ENCODE data around the gene LITAFD.

The LITAFD gene

DNA sequence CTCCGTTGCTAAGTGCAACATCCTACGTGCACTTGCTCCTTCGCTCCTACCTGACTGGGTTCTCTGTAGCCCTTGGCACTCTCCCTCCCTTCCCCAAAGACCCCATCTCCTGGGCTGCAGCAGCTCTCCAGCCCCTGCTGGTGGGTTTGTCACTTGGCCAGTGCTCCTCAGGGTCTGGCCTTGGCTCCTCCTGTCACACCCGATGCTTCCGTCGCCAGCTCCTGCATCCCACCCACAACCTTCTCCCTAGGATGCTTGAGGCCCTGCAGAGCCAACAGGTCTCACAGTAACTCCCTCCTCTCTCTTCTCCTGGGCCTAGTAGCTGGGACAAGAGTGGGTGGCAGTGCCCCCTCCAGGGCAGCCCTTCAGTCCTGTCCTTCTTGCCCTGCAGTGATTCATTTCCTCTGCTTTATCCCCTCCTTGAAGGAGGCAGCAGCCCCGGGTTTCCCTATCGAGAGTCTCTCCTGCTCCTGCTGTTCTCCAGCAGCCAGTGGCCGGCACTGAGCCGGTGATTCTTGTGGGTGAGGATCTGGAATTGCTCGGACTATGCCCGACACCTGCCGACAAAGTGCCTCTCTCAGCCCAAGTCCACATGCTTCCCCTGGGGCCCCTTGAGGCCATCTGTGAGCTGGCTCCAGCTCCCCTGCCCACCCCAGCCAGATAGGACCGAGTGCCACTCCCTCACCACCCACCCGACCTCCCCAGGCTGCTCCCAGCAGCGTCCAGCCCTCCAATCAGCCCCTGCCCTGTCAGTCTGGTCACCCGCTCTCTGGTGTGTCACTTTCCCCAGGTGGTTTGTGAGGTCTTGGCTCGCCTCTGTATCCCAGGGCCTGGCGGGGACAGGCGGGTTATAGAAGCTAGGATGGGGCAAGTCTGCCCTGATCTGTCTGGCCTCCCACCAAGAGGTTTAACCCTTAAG, 3.8 kb downstream of the LITAFD start:
- ATAC-seq (replicated peaks; ENCODE audit: extremely low read depth, poor library complexity, severe bottlenecking) (no peak), DNase-seq (ENCODE audit: low spot score in 2 of 2) (no peak)
- Mint-ChIP-seq H3K27ac (ENCODE audit: low read depth) (peak overlapping the region; percentile 80), H3K27me3 (peaks cover 13% of the 10 kb centered on the region), H3K36me3 (ENCODE audit: insufficient read depth) (peaks cover 14% of the 10 kb centered on the region), H3K4me1 (peaks cover 10% of the 10 kb centered on the region), H3K9me3 (no peaks in the 10 kb centered on the region), H3K4me3 (no peak overlapping the region)

DNA sequence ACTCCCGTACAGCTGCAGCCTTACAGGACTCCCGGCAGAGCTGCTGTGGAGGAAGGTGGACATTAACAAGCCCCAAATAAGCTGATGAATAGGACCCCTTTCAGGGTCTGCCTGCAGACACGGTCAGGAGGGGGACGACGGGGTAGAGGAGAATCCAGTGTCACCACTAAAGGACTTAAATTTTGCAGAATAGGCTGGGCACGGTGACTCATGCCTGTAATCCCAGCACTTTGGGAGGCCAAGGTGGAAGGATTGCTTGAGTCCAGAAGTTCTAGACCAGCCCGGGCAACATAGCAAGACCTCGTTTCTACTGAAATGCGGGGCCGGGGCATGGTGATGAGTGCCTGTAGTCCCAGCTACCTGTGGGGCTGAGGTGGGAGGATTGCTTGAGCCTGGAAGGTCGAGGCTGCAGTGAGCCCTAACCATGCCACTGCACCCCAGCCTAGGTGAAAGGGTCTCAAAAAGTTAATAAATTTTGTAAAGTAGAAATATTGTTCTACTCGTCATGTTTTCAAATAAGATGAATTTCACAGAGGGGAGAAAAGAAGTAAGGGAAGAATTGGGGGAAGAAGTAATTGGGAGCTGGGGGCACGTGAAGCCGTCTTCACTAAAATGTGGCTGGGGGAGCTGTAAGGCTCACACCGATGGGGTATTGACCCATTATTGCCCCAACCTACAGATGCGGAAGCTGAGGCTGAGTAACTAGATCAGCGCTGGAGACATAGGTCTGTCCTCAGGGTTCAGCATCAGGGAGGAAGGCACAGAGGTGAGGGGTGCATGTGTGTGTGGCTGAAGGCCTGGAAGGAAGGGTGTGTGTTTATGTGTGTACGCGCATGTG, 4.7 kb downstream of the LITAFD start:
- peaks cover 21% of the 10 kb centered on the region for H3K36me3 Mint-ChIP-seq (ENCODE audit: insufficient read depth)
- DNase-seq (ENCODE audit: low spot score in 2 of 2) (no peak), ATAC-seq (replicated peaks; ENCODE audit: extremely low read depth, poor library complexity, severe bottlenecking) (no peak)
- no peak overlapping the region for H3K4me3 Mint-ChIP-seq
- peak overlapping the region; percentile 80 for H3K27ac Mint-ChIP-seq (ENCODE audit: low read depth)
- H3K9me3 Mint-ChIP-seq, result no peaks in the 10 kb centered on the region
- H3K27me3 Mint-ChIP-seq, result peaks cover 13% of the 10 kb centered on the region
- peaks cover 16% of the 10 kb centered on the region for H3K4me1 Mint-ChIP-seq

DNA sequence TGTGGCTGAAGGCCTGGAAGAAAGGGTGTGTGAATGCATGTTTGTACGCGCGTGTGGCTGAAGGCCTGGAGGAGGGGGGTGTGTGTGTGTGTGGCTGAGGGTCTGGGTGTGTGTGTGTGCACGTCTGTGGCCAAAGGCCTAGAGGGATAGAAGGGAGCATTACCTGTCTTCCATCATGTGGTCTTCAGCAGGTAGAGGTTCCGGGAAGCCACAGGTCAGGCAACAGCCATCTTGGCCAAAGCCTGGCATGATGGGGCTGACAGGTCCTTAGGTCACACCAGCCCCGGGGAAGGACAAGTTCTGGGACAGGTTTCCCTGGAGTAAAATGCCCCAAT, 5.2 kb downstream of the LITAFD start:
- H3K27ac Mint-ChIP-seq (ENCODE audit: low read depth), result peak overlapping the region; percentile 80
- H3K27me3 Mint-ChIP-seq, result peaks cover 13% of the 10 kb centered on the region

DNA sequence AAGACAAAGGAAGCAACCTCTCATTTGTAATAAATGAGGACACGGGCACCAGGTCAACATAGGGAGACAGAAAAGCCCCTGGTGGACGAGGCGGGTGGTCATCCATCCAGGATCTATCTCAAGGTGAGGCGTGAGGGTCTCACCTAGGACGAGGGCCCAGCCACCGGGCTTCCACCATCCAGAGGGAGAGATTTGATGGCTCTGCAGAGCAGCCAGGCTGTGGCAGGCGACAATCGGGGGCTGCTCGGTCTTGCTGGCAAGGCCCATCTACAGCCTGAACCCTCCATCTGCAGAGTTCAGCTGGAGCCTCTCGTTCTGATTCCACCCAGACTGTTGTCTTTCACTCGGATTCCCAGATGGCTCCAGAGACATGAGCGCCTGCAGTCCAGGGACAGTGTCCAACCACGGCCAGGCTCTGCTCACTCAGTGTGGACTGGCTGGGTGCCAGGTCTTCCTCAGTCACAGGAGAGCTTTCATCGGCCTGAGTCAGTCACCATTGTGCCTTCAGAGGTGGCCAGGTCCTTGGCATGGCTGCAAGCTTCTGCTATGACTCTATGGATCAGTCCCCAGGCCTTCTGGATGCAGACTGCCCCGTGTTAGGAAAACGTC, 5.9 kb downstream of the LITAFD start:
- H3K36me3 Mint-ChIP-seq (ENCODE audit: insufficient read depth), result peaks cover 28% of the 10 kb centered on the region
- H3K27me3 Mint-ChIP-seq, result peaks cover 13% of the 10 kb centered on the region
- DNase-seq (ENCODE audit: low spot score in 2 of 2), result no peak
- no peak for ATAC-seq (replicated peaks; ENCODE audit: extremely low read depth, poor library complexity, severe bottlenecking)
- no peaks in the 10 kb centered on the region for H3K9me3 Mint-ChIP-seq
- no peak overlapping the region for H3K4me3 Mint-ChIP-seq
- no peak overlapping the region for H3K27ac Mint-ChIP-seq (ENCODE audit: low read depth)
- peaks cover 21% of the 10 kb centered on the region for H3K4me1 Mint-ChIP-seq

More for the DNA sequence above, 5.2 kb downstream of the LITAFD start:
- H3K4me3 Mint-ChIP-seq, result no peak overlapping the region
- no peaks in the 10 kb centered on the region for H3K9me3 Mint-ChIP-seq
- peaks cover 21% of the 10 kb centered on the region for H3K4me1 Mint-ChIP-seq
- ATAC-seq (replicated peaks; ENCODE audit: extremely low read depth, poor library complexity, severe bottlenecking) (no peak), DNase-seq (ENCODE audit: low spot score in 2 of 2) (no peak)
- peaks cover 27% of the 10 kb centered on the region for H3K36me3 Mint-ChIP-seq (ENCODE audit: insufficient read depth)

DNA sequence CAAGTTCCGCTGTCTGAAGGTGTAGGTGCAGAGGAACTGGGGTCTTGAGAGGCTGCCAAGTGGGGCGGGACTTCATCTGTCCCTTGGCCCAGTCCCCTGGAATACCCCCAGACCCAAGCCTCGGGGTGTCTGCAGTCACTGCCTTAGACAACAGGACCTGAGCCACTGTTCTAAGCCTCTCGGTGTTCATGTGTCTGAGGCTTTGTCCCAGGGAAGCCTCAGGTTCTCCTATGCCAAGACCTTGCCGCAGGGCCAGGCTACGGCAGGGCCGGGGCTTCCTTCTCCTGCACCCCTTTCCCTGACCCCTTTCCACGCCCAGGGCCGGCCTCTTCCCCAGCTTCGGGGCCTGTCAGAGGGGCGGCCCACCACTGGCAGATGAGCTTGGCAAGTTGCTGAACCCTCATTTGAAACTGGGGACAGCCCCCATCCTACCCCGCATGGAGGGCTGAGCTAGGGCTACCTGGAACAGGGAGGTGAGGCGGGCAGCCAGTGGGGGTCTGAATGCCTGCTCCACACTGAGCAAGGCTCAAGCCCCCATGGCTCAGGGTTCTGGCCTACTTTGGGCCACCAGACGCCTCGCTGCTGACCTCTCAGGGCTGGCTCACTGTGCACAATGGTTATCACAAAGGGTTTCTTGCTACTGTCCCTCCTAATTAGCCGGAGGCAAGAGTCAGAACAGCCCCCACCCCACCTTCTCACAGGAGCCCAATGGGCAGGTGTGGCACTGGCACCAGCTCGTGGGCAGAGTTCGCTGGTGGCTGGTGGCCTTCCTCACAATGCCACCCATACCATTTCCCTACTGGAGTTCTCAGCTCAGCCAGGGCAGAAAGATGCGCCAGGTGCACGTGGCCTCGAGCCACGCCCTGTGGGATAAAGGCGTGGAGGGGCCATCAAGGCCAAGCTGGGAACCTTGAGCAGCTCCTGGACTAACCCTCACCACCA, 7.1 kb downstream of the LITAFD start:
- ATAC-seq (replicated peaks; ENCODE audit: extremely low read depth, poor library complexity, severe bottlenecking) (no peak), DNase-seq (ENCODE audit: low spot score in 2 of 2) (no peak)
- peaks cover 21% of the 10 kb centered on the region for H3K4me1 Mint-ChIP-seq
- peaks cover 40% of the 10 kb centered on the region for H3K36me3 Mint-ChIP-seq (ENCODE audit: insufficient read depth)
- no peaks in the 10 kb centered on the region for H3K9me3 Mint-ChIP-seq
- H3K27ac Mint-ChIP-seq (ENCODE audit: low read depth), result no peak overlapping the region
- H3K27me3 Mint-ChIP-seq, result peaks cover 13% of the 10 kb centered on the region
- H3K4me3 Mint-ChIP-seq, result no peak overlapping the region

DNA sequence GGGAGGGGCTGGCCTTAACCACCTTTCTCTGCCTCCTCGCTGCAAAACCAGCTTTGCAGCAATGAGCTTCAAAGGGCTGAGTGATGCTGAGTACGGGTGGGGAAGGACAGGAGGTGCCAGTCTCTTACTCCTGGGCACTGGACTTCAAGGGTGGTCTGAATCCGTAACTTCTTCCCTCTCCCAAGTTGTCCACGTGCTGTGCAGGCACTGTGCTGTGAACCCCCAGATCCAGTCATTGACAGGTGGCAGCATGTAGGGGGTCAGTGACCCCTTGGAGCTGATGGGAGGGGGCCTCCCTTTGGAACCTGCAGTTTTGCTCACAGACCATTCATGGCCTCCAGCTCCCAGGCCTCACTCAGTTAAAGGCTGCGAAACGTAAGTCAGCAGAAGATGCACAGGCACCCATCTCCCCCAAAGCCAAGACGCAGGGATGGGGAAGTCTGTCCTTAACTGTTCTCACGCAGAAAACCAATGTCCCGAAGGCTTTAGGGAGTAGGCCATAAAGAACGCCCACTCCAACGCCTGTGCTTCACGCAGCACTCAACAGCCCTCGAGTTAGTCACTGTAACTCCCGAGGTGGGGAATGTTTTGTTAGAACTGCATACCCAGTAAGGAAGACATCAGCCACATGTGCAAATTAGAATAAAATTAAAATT, 7.9 kb downstream of the LITAFD start:
- peaks cover 12% of the 10 kb centered on the region for H3K27me3 Mint-ChIP-seq
- no peak for ATAC-seq (replicated peaks; ENCODE audit: extremely low read depth, poor library complexity, severe bottlenecking)

DNA sequence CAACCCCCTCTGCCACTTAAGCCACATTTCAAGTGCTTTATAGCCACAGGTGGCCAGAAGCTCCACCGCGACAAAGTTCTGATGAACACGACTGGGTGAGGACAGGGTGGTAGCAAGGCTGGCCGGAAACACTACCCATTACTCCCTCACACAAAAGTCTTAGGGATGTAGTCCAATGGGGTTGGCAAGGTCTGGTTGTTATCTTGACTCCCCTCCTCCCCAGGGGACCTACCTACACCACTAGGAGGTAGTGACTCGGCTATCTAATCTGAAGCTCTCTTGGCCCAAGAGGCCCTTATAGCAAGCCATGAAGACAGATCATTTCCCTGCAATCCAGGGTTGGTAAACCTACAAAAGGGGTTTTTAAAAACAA, 8.4 kb downstream of the LITAFD start:
- H3K36me3 Mint-ChIP-seq (ENCODE audit: insufficient read depth), result peaks cover 53% of the 10 kb centered on the region
- H3K4me1 Mint-ChIP-seq, result peaks cover 18% of the 10 kb centered on the region
- no peak for DNase-seq (ENCODE audit: low spot score in 2 of 2)
- no peak overlapping the region for H3K4me3 Mint-ChIP-seq
- peak overlapping the region; percentile 95 for H3K27ac Mint-ChIP-seq (ENCODE audit: low read depth)
- ATAC-seq (replicated peaks; ENCODE audit: extremely low read depth, poor library complexity, severe bottlenecking), result no peak
- no peaks in the 10 kb centered on the region for H3K9me3 Mint-ChIP-seq
- H3K27me3 Mint-ChIP-seq, result peaks cover 7% of the 10 kb centered on the region

More for the DNA sequence above, 7.9 kb downstream of the LITAFD start:
- H3K4me3 Mint-ChIP-seq, result no peak overlapping the region
- peaks cover 48% of the 10 kb centered on the region for H3K36me3 Mint-ChIP-seq (ENCODE audit: insufficient read depth)
- no peaks in the 10 kb centered on the region for H3K9me3 Mint-ChIP-seq
- H3K4me1 Mint-ChIP-seq, result peaks cover 21% of the 10 kb centered on the region
- H3K27ac Mint-ChIP-seq (ENCODE audit: low read depth), result no peak overlapping the region
- no peak for DNase-seq (ENCODE audit: low spot score in 2 of 2)

DNA sequence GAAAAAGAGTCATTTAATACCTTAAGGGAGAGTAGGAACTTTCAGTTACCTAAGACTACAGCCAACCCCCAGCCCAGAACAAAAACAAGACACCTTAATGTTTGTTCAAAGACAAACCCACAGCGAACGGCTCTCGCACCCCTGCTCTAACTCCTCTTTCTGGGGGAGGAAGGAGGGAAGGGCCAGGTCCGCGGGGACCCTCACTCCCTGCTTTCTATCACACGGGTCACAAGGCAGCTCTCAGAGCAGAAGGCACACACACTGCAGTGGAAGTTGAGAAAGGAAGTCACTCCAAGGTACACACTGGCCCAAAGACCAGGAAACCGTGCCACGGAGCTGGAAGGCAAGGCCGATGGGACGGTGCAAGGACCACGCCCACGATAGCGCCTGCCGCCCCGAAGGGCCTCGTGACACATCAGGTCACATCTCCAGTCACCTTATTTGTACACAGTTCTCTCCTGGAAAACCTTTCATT, 10.0 kb downstream of the LITAFD start:
- Mint-ChIP-seq H3K9me3 (no peaks in the 10 kb centered on the region), H3K27ac (ENCODE audit: low read depth) (peak overlapping the region; percentile 95), H3K4me3 (peak overlapping the region; percentile 64), H3K36me3 (ENCODE audit: insufficient read depth) (peaks cover 63% of the 10 kb centered on the region), H3K27me3 (no peaks in the 10 kb centered on the region), H3K4me1 (peaks cover 11% of the 10 kb centered on the region)
- ATAC-seq (replicated peaks; ENCODE audit: extremely low read depth, poor library complexity, severe bottlenecking) (no peak), DNase-seq (ENCODE audit: low spot score in 2 of 2) (no peak)

DNA sequence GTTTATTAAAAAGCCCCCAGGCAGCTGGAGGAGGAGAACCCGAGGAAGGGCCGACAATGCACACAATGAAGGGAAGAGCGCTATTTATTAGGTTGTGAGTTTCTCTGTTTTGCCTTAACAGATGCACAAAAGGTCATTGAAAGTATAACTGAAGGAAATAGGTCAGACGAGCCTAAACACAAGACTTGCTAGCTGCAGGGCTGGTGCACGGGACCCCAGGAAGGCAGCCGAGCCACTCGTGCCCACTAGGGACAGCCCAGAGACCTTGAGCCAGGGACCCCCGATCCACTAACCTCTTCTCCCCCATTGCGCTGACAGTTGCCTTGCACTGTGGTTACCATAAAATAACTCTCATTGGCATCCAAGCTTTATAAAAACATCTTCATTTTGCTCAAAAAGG, 11.3 kb downstream of the LITAFD start:
- Mint-ChIP-seq H3K4me1 (peaks cover 11% of the 10 kb centered on the region), H3K27ac (ENCODE audit: low read depth) (peak overlapping the region; percentile 95), H3K9me3 (no peaks in the 10 kb centered on the region), H3K27me3 (no peaks in the 10 kb centered on the region), H3K36me3 (ENCODE audit: insufficient read depth) (peaks cover 72% of the 10 kb centered on the region), H3K4me3 (no peak overlapping the region)
- DNase-seq (ENCODE audit: low spot score in 2 of 2) (no peak), ATAC-seq (replicated peaks; ENCODE audit: extremely low read depth, poor library complexity, severe bottlenecking) (no peak)

DNA sequence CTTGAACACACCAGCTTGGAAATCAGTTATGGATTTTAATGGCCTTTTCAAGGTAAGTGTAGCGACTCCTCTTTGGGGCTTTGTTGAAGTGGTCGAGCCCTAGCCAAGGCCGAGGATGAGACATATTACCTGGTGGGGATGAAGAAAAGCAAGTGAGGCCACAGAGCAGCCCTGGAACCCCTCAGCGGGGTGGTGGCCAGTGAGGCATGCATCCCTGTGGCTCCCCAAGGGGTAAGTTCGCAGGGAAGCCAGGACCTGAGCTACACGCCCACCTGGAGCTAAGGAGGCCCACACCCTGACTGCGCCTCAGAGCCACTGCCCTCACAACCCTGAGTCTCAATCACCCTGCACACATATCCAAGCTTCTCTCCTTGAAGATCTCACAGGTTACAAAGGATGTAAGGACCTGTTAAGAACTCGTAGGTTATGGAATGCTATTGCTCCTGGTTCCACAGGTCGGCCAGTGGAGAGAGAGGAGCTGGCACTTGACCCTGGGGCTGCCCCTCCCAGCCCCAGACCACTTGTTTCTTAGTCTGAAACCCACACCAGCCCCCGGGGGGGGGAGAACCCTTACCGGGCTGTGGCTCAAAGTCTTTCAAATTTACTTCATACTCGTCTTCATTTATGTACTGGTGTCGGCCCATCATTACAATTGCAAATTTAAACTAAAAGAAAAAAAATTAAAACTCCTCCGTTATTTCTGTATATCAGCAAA, 12.0 kb downstream of the LITAFD start:
- Mint-ChIP-seq H3K27me3 (no peaks in the 10 kb centered on the region), H3K36me3 (ENCODE audit: insufficient read depth) (peaks cover 78% of the 10 kb centered on the region)
- no peak for DNase-seq (ENCODE audit: low spot score in 2 of 2)

DNA sequence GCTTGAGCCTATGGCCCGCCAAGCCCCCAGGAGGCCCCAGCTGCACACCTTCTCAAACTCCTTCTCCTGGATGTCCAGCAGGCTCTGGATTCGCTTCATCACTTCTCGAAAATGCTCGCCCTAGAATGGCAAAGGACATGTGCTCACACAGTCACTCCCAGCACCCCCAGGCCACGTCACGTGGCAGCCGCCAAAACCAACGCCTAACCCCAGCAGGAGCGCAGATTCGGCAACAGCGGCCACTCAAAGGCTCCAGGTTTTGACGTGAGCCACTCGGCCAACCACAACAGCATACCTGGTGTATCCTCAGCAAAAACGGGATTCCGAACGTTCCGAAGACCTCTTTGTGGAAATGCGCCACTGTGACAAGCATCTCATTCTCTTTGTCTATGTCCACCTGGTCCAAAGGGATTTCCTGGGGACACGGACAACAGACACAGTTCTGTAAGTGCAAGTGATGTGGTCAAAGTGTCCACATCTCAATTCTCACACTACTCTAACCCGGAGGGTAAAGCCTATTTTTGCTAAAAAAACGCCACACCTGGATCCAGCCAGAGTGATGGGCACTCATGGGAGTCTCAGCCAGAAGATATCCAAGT, 12.7 kb downstream of the LITAFD start:
- peaks cover 83% of the 10 kb centered on the region for H3K36me3 Mint-ChIP-seq (ENCODE audit: insufficient read depth)
- peak overlapping the region; percentile 81 for H3K27ac Mint-ChIP-seq (ENCODE audit: low read depth)
- H3K4me1 Mint-ChIP-seq, result peaks cover 11% of the 10 kb centered on the region
- no peaks in the 10 kb centered on the region for H3K27me3 Mint-ChIP-seq
- ATAC-seq (replicated peaks; ENCODE audit: extremely low read depth, poor library complexity, severe bottlenecking) (no peak), DNase-seq (ENCODE audit: low spot score in 2 of 2) (no peak)
- H3K9me3 Mint-ChIP-seq, result no peaks in the 10 kb centered on the region
- no peak overlapping the region for H3K4me3 Mint-ChIP-seq

More for the DNA sequence above, 12.0 kb downstream of the LITAFD start:
- Mint-ChIP-seq H3K4me3 (no peak overlapping the region), H3K4me1 (peaks cover 11% of the 10 kb centered on the region), H3K9me3 (no peaks in the 10 kb centered on the region), H3K27ac (ENCODE audit: low read depth) (peak overlapping the region; percentile 81)
- no peak for ATAC-seq (replicated peaks; ENCODE audit: extremely low read depth, poor library complexity, severe bottlenecking)
